Cardiac muscle cell (in vitro differentiated cells and primary cell): ENCODE results near the gene RAET1E. TPM values are rescaled to one million over a fixed set of nuclear protein-coding genes. Genes with fewer than 3 reads are reported as not detected.
"Not testable (repeated sequence)": the region's sequence is repeated elsewhere in the genome, so short reads cannot be mapped to it uniquely, and the experiment has no call there.

Experiments
- DNase-seq, 2 donors: peaks; one replicate each; pipeline versions ENCODE4 v3.0.0 to v3.0.0-alpha.2; 2010 to 2017; ENCODE audit warnings: low read depth in 1 of 2, low spot score in 1 of 2
- H3K27ac ChIP-seq: fragments of 200-600 bp; sonication (generic); 2 replicates; pipeline ENCODE4 v1.5.1; 2016
- H3K27me3 ChIP-seq: fragments of 200-600 bp; sonication (generic); 2 replicates; pipeline ENCODE4 v1.6.0; 2016; ENCODE audit warnings: control low read depth
- H3K36me3 ChIP-seq: fragments of 200-600 bp; sonication (generic); 2 replicates; pipeline ENCODE4 v1.5.1; 2016; ENCODE audit warnings: control low read depth
- H3K4me1 ChIP-seq: fragments of 200-600 bp; sonication (generic); 2 replicates; pipeline ENCODE4 v1.8.1; 2017; ENCODE audit warnings: low read depth, mild to moderate bottlenecking, mixed run types
- H3K4me3 ChIP-seq: fragments of 200-600 bp; sonication (generic); 2 replicates; pipeline ENCODE4 v1.5.1; 2016; ENCODE audit warnings: mild to moderate bottlenecking
- H3K9me3 ChIP-seq: fragments of 200-600 bp; sonication (generic); 2 replicates; pipeline ENCODE4 v1.5.1; 2017; ENCODE audit warnings: low read depth, mild to moderate bottlenecking, control low read depth
- polyA plus RNA-seq: library from polyadenylated mRNA; unstranded; fragments of >200 nt; fragmentation: Nextera tagmentation; extraction: Ambion mirVana; gene quantifications from 2 replicates; pipeline ENCODE4 v1.2.1, GENCODE V29; 2016
- total RNA-seq: library from RNA; depleted of rRNA; stranded (reverse); fragments of >200 nt; gene quantifications from 2 replicates; pipeline ENCODE4 v1.2.3, GENCODE V29; 2016
- TF ChIP-seq, protein P1 (sequence below): IDR thresholded peaks from 2 replicates; pipeline ENCODE4 v1.5.1; 2012; ENCODE audit warnings: low read depth, mild to moderate bottlenecking, low read length

RAET1E gene
- total and polyA plus RNA-seq, 2 experiments from 2014 or later, result not detected

DNA sequence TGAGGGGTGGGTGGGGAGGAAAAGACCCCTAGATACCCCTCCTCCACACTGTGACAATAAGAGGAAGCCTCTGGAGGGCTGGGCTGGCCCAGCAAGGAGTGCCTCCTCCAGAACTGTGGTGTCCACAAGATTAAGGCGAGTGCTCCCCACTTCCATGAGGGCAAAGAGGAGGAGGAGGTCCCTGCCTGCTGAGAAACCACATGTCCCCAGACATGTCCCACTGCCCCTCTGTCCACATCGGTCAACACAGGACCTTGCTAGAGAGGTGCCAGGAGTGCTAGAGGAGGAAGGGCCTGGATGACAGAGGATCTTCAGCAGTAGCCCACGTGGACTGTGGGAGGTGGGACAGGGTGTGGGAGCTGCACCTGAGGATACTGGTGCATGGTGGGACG is 21.9 kb upstream of the RAET1E start:
- Histone ChIP-seq H3K4me3 (no peak overlapping the region), H3K36me3 (no peaks in the 10 kb centered on the region), H3K9me3 (no peaks in the 10 kb centered on the region), H3K27ac (no peak overlapping the region), H3K4me1 (no peaks in the 10 kb centered on the region), H3K27me3 (peaks cover 85% of the 10 kb centered on the region)
- TF ChIP-seq, protein P1, sequence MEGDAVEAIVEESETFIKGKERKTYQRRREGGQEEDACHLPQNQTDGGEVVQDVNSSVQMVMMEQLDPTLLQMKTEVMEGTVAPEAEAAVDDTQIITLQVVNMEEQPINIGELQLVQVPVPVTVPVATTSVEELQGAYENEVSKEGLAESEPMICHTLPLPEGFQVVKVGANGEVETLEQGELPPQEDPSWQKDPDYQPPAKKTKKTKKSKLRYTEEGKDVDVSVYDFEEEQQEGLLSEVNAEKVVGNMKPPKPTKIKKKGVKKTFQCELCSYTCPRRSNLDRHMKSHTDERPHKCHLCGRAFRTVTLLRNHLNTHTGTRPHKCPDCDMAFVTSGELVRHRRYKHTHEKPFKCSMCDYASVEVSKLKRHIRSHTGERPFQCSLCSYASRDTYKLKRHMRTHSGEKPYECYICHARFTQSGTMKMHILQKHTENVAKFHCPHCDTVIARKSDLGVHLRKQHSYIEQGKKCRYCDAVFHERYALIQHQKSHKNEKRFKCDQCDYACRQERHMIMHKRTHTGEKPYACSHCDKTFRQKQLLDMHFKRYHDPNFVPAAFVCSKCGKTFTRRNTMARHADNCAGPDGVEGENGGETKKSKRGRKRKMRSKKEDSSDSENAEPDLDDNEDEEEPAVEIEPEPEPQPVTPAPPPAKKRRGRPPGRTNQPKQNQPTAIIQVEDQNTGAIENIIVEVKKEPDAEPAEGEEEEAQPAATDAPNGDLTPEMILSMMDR, result no peak
- DNase-seq, result no peak

DNA sequence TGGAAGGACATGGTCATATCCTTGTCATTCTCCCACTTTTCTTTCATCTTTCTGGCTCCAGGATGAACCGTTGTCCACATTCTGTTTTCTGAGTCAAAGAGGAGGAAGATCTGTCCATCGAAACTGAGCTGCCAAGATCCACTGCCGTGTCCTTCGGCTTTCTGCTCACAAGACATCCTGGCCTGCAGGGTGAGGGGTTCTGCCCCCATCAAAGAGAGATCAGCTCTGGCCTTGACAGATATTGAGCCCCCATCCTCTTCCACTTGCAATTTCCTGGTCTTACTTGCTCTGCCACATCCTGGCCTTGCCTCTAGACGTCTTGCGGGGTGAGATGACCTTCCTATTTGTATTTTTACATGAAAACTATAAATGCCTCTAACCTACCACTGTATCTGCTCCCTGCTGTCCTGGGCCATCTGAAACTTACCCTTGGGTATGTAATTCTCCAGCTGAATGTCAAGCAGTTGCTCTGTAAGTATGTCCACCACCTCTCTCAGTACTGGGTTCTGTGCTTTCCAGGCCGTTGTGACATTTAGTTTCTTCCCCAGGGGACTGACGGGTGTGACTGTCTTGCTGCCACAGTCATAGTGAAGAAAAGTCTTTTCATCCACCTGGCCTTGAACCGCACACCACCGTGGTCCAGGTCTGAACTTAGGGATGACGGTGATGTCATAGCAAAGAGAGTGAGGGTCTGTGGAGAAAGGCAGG is 21.4 kb upstream of the RAET1E start:
- not testable (repeated sequence) for H3K4me1 ChIP-seq, H3K36me3 ChIP-seq, DNase-seq, H3K9me3 ChIP-seq, H3K4me3 ChIP-seq, H3K27ac ChIP-seq
- peaks cover 84% of the 10 kb centered on the region for H3K27me3 ChIP-seq

DNA sequence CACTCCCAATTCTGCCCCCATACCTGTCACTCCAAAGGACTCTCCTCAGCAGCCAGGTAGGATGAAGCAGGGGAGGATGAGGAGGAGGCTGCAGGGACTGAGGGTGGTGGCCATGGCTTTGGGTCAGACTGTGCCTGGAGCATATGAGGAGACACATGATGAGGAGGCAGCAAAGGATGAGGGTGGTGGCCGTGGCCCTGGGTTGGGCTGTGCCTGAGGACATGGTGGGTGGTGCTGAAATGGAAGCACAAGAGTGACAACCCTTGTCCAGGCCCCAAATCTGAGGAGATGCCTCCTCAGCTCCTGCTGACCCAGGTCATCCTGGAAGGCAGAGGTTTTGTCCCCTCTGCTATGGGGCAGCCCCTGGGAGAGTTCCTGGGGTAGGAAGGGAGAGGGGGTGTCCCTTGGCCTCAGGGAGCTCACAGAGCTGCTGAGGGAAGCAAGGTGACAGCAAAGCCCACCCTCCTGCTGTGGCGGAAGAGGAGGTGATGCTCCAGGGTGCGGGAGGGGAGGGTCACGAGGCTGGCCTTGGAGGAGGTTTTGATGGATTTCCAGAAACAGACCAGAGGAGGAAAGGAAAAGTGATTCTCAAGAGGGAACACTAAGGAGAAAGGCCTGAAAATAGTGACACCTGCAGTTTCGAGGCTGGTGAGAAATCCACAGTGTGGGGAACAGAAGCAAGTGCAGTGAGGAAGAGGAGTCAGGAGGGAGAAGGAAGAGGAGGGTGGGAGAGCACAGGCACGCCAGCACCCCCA is 20.4 kb upstream of the RAET1E start:
- Histone ChIP-seq H3K9me3 (no peaks in the 10 kb centered on the region), H3K4me1 (no peaks in the 10 kb centered on the region), H3K36me3 (no peaks in the 10 kb centered on the region), H3K4me3 (no peak overlapping the region), H3K27me3 (peaks cover 82% of the 10 kb centered on the region), H3K27ac (no peak overlapping the region)
- TF ChIP-seq, protein P1, result no peak
- DNase-seq, result no peak

DNA sequence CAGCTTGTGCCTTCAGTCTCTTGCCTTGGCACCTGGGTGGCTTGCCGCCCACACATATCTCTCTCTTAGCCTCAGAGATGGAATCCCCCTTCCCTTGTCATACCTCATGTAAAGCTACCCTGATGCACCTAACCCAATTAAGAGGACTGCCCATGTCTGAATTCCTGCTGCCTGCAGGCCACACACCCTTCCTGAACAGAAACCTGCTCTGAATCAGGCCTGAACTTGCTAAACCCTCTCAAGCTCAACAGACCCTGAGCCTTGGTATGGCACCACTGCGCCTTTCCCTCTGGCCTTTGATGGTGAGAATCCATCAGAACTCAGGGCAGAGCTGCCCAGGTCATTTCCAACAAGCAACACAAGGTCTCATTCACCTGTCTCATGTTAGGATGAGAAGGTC is 19.8 kb upstream of the RAET1E start:
- TF ChIP-seq, protein P1, result no peak
- Histone ChIP-seq H3K4me1 (no peaks in the 10 kb centered on the region), H3K4me3 (no peak overlapping the region), H3K27me3 (peaks cover 75% of the 10 kb centered on the region), H3K9me3 (no peaks in the 10 kb centered on the region), H3K27ac (no peak overlapping the region), H3K36me3 (no peaks in the 10 kb centered on the region)
- DNase-seq, result no peak

DNA sequence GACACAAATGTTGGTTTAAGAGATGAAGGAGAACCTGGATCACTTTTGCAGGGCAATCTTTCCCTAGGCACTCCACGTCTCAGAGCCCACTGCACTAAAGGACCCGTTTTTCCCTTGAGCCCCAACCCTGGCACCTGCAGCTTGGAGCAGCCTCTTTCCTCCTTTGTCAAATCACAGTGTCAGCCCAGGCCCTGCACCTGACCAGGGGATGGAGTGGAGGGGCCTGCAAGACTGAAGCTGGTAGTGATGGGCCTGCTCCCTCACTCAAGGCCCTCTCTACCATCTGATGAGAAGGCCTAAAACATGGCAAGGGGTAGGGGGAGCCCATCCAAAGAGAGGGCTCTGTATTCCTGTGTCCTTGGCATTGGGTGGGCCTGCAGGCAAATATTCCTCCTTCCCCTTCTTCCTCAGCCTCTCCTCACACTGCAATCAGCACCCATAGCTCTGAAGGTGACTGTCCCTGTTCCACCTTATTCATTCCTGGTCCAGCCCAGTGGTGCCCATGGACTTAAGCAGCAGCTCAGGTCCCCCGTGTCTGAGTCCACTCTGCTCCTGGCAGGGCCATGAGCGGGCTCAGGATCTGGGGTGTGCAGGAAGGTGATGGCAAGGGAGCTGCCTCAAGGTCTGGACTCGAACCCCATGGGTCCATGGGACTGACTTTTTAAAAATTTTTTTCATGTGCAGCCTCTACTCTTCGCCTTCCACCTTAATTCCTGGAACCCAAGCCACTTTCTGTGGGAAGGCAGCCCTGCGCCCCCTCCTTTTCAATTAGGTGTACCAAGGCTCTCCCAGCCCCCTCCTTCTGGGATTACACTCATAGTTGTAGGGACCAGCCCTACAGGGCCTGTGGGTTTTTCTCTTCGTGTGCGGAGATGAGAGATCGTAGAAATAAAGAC is 18.3 kb upstream of the RAET1E start:
- no peaks in the 10 kb centered on the region for H3K36me3 ChIP-seq
- no peak for DNase-seq
- no peak overlapping the region for H3K27ac ChIP-seq
- TF ChIP-seq, protein P1, result no peak
- H3K9me3 ChIP-seq, result no peaks in the 10 kb centered on the region
- no peak overlapping the region for H3K4me3 ChIP-seq
- H3K4me1 ChIP-seq, result no peaks in the 10 kb centered on the region
- peaks cover 64% of the 10 kb centered on the region for H3K27me3 ChIP-seq
